GM18505 (cell line): Measurements from ENCODE around the gene TLCD5.

Source experiments
- ATAC-seq: cut with Tn5 transposase; IDR thresholded peaks from one replicate; pipeline ENCODE4 v1.9.1; 2021; ENCODE audit not compliant: unreplicated experiment
- POLR2A ChIP-seq: IDR thresholded peaks from 4 replicates; pipeline ENCODE4 v1.6.1; 2011; ENCODE audit warnings: borderline replicate concordance; ENCODE audit not compliant: insufficient read depth, insufficient read length; ENCODE audit errors: extremely low read depth

The TLCD5 gene

DNA sequence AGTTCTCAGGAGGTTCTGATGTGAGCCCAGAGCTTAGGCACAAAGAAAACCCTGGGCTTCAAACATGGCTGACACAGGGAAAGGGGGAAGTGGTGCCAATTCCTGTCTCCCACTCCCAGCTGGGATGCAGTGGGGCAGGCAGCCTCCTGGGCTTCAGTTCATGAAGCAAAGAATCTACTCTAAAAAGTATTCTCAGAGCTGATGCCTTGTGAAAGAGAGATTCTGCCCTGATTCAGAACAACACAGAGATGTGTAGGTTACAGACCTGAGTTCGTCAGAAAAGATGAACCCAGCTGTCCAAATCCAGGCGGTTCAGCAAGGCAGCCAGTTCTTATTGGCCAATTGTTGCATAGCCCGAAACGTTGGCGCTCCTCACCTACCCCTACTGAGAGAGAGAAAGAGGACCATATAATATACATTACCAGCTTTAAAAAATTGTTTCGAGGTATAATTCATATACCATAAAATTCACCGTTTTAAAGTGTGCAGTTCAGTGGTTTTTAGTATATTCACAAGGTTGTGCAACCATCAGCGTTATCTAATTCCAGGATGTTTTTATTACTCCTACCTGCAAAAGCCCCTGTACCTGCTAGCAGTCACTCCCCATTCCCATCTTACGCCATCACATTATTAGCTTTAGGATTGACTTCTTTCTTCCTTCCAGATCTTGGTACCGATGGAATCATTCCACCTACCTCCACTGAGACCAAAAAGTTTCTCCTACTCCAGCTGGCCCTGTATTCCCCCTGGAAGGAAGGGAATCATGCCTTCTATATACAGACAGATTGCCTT, 7.2 kb upstream of the TLCD5 start:
- TF ChIP-seq POLR2A: no peak

DNA sequence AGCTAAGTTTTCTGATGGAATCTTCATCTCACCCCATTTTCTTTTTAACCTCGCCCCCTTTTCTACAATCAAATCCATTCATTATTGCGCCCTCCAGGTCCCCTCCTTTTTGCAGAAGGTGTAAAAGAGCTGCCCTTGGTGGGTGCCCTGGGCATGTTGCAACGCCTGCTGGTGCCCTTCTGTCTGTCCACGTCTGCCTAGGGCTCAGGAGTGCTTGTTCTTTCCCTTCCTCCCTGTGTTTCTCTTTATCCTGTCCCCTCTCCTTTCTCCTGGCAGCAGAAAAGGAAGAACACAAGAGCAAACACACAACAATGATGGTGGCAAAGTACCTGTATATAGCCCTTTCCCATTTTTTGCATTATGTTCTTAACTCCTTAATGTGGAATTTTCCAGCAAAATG, 6.2 kb upstream of the TLCD5 start:
- TF ChIP-seq POLR2A: no peak
- no peak for ATAC-seq

More for the DNA sequence above, 7.2 kb upstream of the TLCD5 start:
- ATAC-seq: no peak

DNA sequence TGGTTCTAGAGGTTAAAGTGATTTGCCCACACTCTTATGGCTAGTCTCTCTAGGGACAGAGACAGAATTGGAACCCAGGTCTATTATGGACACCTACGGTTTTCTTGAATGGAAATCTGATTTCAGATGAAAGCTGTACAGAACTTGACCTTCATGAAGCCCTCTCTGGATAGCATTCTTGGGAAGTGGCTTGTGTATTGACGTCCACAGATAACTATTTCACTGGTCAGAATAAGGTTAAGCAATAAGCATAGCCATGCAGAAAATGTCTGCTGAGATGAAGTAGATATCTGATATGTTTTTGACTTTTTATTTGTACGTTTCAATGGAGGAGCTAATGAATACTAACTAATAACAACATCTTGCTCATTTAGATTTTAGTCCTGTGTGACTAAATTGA, 1.1 kb downstream of the TLCD5 start:
- TF ChIP-seq POLR2A: no peak
- ATAC-seq: no peak

DNA sequence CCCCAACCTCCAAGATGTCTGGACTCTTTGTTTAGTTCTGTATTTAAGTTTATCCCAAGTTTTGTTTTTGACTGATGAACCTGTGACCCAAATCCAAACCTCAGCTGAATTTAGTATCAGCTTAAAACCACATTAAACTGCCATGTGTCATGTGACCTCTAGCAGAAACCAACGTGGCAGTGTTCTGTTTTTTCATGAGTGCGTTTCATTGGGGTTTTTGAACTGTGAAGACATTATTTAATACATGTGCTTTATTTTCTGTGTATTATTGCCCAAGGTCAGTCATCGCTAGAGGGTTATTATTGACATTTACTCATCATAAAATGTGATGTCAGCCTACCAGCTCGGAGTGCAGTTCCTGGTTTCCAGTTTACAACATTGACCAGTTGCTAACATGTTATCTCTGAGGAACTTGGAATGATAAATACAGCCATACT, 1.8 kb downstream of the TLCD5 start:
- TF ChIP-seq POLR2A: no peak
- no peak for ATAC-seq

DNA sequence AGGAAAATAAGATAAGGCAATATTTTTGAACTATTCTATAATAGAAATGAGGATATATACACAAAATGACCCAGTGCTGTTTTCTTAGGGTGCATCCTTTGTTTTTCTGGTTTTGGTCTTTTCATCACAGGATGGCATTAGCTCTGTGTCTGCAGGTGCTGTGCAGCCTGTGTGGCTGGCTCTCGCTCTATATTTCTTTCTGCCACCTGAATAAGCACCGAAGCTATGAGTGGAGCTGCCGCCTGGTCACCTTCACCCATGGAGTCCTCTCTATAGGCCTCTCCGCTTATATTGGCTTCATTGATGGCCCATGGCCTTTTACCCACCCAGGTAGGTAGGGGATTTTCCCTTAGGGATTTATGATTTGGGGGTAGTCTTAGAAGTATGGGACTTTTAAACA, 2.2 kb downstream of the TLCD5 start:
- no peak for ATAC-seq
- no peak for TF ChIP-seq POLR2A

DNA sequence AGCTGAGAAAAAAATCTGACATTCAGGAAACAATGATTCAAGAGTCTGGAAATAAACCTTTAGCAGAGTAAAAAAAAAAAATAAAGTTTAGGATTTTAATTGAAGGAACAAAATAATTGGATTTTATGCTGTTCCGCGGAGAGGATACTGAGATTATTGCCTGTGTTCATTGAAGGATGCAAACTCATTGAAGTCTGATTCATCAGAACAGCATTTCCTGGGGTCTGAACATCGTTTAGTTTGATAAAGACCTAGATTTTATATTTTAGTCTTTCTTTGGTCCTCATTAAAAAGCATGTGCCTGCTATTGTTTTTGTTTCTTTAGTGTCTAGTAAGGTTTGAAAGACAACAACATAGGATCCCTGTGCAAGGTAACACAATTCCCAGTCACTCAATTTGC, 4.5 kb downstream of the TLCD5 start:
- no peak for TF ChIP-seq POLR2A
- ATAC-seq: no peak

DNA sequence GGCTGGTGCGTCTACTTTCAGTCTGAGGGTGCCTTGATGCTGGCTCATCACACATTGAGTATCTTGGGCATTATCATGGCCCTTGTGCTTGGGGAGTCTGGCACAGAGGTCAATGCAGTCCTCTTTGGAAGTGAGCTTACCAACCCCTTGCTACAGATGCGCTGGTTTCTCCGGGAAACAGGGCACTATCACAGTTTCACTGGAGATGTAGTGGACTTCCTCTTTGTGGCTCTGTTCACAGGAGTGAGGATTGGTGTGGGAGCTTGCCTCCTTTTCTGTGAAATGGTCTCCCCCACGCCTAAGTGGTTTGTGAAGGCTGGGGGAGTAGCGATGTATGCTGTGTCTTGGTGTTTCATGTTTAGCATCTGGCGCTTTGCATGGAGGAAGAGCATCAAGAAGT, 4.9 kb downstream of the TLCD5 start:
- no peak for ATAC-seq
- no peak for TF ChIP-seq POLR2A

DNA sequence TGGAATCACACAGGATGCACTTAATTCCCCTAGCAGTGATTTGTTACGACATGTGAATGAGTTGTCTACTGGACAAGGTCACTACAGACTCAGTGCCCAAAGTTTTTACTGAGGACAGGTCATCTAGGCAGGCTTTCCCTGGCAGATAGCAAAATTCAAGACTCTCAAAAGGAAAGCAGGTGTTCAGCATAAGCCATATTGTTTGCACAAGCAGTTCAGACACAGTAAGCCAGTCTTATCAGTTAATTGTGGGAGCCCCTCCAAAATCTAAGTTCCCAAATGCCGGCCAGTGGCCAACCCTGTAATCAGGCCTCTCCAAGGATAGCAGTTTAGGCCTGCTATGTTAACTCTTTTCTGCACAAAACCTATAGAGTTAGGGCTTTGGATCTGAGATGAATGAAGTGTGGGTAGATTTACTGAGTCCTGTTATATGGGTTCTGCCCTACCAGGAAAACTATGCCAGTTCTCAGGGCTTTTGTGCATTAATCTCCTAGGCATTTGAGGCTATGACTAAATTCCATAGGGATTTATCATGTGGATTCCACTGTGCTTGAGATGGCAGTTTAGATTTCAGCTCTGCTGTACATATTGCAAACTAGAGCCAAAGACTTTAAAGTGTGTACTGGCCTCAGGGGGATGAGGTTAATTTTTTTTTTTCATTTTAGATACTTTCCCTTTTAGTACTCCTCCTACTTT, 6.3 kb downstream of the TLCD5 start:
- no peak for TF ChIP-seq POLR2A
- ATAC-seq: no peak

DNA sequence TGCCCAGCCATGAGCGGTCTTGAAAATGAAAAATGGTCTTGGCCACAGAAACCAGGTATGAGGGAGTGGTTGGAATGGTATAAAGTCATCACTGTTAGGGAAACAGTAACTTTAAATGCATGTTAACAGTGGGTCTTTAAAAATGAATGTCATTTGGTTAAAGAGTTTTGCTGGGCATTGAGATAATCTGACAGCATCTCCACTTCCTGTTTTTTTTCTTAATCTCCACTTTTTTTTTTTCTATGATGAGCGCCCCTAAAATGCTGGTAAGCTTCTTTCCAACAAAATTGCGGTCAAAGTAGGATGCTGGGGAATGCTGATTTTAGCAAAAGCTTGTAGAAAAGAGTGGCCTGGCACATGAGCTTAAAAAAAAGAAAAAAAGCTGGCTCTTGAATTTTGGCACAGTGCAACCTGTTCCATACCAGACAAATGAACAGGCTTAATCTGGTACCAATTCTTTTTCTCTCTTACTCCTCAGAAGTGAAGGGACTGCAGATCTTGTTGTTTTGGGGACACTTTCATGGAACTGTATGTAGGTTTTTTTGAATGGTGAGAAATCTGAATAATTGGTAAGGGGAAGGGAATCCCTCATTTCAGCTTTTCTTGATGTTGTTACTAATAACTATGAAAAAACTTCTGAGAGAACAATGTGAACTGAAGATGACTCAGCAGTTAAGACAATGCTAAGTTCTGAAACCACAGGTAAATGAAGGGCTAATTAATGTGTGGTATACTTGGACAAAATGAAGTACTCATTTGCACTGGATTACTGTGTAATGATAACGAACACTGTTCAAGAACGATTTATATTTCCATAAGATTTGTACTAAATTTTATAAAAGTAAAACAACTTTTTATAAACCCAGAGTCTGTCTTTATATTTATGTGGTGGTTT, 8.0 kb downstream of the TLCD5 start:
- TF ChIP-seq POLR2A: no peak
- no peak for ATAC-seq

DNA sequence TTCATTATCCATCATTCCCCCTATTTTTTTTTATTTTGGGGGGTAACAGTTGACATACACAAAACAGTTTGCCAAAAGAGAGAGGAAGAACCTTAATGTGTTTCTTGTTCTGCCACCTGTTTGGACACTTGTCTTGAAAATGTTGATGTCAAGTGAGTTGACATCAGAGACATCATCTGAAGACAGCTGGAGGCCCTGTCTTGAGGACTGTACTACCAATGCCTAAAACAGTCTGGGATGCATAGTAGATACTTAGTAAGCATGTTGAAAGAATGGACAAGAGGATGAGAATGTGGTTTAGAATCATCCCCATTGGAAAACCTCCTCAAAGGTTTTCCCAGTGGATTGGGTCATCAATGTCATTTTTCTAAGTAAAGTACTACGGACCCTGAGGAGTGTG, 8.7 kb downstream of the TLCD5 start:
- no peak for ATAC-seq
- TF ChIP-seq POLR2A: no peak

DNA sequence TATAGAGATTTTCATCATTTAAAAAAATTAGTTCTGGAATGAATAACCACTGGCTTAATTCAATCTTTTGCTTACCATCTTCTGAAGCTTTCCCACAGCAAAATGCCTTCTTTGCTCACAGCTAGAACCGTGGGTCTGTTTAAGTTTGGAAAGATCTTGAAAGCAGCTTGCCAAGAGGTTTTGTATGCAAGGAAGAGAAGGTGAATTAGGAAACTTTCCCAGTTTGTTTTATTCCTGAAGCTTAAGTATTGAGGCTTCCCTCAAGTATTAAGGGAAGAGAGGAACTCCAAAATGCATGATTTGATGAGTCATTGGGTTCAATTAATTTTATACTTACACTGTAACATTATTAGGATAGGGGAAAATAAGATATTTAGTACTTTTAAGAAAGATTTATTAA, 9.2 kb downstream of the TLCD5 start:
- no peak for TF ChIP-seq POLR2A
- ATAC-seq: no peak

DNA sequence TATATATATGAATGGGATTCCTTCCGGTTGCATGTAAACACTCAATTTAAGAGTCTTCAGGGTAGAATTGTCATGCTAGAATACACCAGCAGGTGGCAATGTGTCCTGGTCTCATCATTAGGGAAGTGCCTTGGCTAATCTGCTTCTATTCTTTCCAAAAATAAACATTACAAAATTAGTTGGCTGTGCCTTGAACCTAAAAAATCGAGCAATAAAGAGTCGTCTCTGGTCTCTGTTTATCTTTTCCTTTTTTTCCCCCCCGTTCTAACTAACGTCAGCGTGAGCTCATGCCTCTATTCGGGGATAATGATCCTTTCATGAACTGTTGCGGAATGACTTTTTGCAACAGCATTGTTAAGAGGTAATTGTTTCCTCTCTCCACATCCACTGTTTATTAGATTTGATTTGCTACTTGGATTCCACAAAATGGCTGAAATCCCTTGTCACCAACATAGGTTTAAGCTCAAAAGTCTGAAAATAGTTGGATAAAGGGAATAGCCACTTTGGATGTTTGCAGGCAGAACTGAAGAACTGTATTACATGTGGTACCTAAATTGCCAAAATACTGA, 9.9 kb downstream of the TLCD5 start:
- ATAC-seq: no peak
- TF ChIP-seq POLR2A: no peak

DNA sequence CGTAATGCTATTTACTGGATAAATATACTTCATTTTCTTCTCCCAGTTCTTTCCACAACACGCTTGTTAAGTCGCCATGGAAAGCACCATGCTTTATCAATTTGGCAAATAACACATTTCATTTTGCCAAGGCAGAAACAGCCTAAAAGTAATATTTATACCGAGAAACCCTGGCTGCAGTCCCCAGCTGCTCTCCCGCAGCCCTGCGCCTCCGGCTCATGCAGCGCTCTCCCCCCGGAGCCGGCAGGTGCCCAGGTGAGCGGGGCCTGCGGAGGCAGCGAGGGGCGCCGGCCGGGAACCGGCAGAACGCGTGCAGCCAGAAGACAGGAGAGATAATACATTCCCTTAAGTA, 10.4 kb downstream of the TLCD5 start:
- no peak for TF ChIP-seq POLR2A
- ATAC-seq: peak; percentile 5

DNA sequence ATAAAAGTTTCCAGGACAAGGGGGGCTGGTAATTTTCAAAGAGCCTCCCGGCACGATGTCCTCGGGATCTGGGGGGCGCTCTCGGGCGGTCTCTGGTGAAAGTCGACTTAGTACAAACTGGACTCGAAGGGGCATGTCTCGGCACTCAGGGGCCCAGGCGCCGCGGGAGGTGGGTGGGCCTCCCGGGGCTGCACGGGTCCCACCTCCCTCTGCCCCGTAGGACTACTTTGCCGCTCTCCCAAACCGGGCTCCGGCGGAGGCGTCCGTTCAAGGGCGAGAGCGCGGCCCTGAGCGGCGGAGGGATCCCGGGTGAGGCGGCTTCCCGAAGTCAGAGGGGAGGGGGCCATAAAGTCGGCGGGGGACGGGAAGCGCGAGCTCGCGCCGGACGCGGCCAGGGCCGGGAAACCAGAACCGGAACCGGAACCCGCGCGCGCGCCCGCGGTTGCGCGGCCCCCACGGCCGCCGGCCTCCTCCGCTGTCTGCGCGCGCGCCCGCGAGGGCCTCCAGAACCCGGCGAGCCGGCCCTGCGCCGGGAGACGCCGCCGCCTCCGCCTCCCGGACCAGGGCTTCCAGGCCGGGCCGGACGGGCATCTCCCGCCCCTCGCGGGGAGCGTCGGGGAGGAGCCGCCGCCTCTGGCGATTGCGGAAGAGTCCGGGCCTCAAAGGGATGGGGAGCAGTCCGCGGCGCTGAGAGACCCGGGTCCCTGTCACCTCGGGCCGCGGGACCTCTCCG, 11.0 kb downstream of the TLCD5 start, which contains the start of gene ARHGEF12:
ARHGEF12 (plus strand) TSS at position 506 of the 733 bp plus-strand sequence. CDS start 831 bp downstream, outside the sequence.
- TF ChIP-seq POLR2A: peak; percentile 73
- ATAC-seq: peak; percentile 58
